GM12878 (cell line): Measurements from ENCODE around the gene OTOS. TPM values are rescaled to one million over a fixed set of nuclear protein-coding genes. Genes with fewer than 3 reads are reported as not detected.

ENCODE experiments used
- ATAC-seq: fragments of 200-7000 bp; cut with Tn5 transposase; 3 replicates; pipeline ENCODE4 v1.9.1; 2020; ENCODE audit warnings: mild to moderate bottlenecking, moderate library complexity
- BruUV-seq: library from RNA; stranded (reverse); fragments of 400-500 nt; replicated peaks from 2 replicates; lab custom pipeline; 2021; lab: Mats Ljungman, UMichigan
- CTCF ChIA-PET: fragments of 300-600 bp; sonication (Branson Sonifier 250); formaldehyde crosslinking; extraction: SDS; loops from one replicate; lab custom pipeline; 2021; ENCODE audit warnings: inconsistent platforms; lab: Yijun Ruan, JAX
- POLR2A ChIA-PET: fragments of 350-600 bp; formaldehyde crosslinking; extraction: SDS; loops from one replicate; lab custom pipeline; 2021; ENCODE audit warnings: inconsistent platforms; lab: Charles Lee
- RAD21 ChIA-PET: fragments of 300-600 bp; sonication (Branson Sonifier 250); formaldehyde crosslinking; loops from one replicate; lab custom pipeline; 2023; ENCODE audit warnings: antibody characterized with exemption; ENCODE audit not compliant: unreplicated experiment; lab: Charles Lee
- SMC1A ChIA-PET: fragments of 300-600 bp; sonication (Branson Sonifier 250); formaldehyde crosslinking; loops from one replicate; lab custom pipeline; 2023; ENCODE audit not compliant: unreplicated experiment, uncharacterized antibody; lab: Charles Lee
- DNase-seq: peaks from one replicate; pipeline ENCODE4 v3.0.0-alpha.2; 2011; ENCODE audit warnings: low read depth, low spot score
- FAIRE-seq: peaks from 3 replicates; lab custom pipeline; 2011; peaks lifted over from hg19 to GRCh38; lab: Jason Lieb, UNC
- H2AFZ ChIP-seq: 2 replicates; pipeline ENCODE4 v1.6.0; 2011; ENCODE audit warnings: low read depth, low read length, control low read depth; ENCODE audit not compliant: control insufficient read depth
- H3K27ac ChIP-seq: 2 replicates; pipeline ENCODE4 v1.5.1; 2011; ENCODE audit warnings: control low read depth; ENCODE audit not compliant: control insufficient read depth, insufficient read depth
- H3K27me3 ChIP-seq, 2 experiments: replicated peaks in 1 of 2; 2 replicates each; pipeline versions ENCODE4 v1.6.0 to v1.6.1; 2011; ENCODE audit warnings: low read length in 1 of 2; ENCODE audit not compliant: control insufficient read depth in 2 of 2, insufficient read depth in 2 of 2
- H3K36me3 ChIP-seq, 2 experiments: 2 replicates each; pipeline ENCODE4 v1.5.1; 2011; ENCODE audit warnings: low read length in 1 of 2; ENCODE audit not compliant: control insufficient read depth in 2 of 2, insufficient read depth in 2 of 2
- H3K4me1 ChIP-seq: 2 replicates; pipeline ENCODE4 v1.6.1; 2011; ENCODE audit warnings: mild to moderate bottlenecking, low read length, moderate library complexity, mixed read lengths; ENCODE audit not compliant: control insufficient read depth, insufficient read depth
- H3K4me2 ChIP-seq: 2 replicates; pipeline ENCODE4 v1.6.0; 2011; ENCODE audit warnings: control low read depth; ENCODE audit not compliant: control insufficient read depth, insufficient read depth
- H3K4me3 ChIP-seq: fragments of 200-600 bp; sonication (generic); 2 replicates; pipeline ENCODE4 v1.5.1; 2016
- H3K79me2 ChIP-seq: 2 replicates; pipeline ENCODE4 v1.6.0; 2011; ENCODE audit warnings: low read length; ENCODE audit not compliant: control insufficient read depth, insufficient read depth
- H3K9ac ChIP-seq: 2 replicates; pipeline ENCODE4 v1.8.0; 2011; ENCODE audit warnings: low read length, control low read depth, mixed read lengths; ENCODE audit not compliant: control insufficient read depth, insufficient read depth
- H3K9me3 ChIP-seq: replicated peaks from 3 replicates; pipeline ENCODE4 v1.5.1; 2011; ENCODE audit warnings: mild to moderate bottlenecking, low read length; ENCODE audit not compliant: control insufficient read depth, insufficient read depth
- H4K20me1 ChIP-seq: 2 replicates; pipeline ENCODE4 v1.6.0; 2011; ENCODE audit not compliant: control insufficient read depth, insufficient read depth
- ATF2 ChIP-seq: IDR thresholded peaks from 2 replicates; pipeline ENCODE4 v1.6.1; 2012; ENCODE audit warnings: low read length, inconsistent platforms
- EZH2 ChIP-seq: IDR thresholded peaks from 2 replicates; pipeline ENCODE4 v1.6.1; 2012; ENCODE audit warnings: low read depth, mild to moderate bottlenecking, control low read depth, inconsistent platforms, low read length, borderline replicate concordance; ENCODE audit not compliant: control insufficient read depth
- RELA ChIP-seq: fragments of 450-650 bp; IDR thresholded peaks from 2 replicates; pipeline ENCODE4 v1.8.0; 2014; ENCODE audit warnings: borderline replicate concordance; ENCODE audit not compliant: partially characterized antibody
- SP1 ChIP-seq: IDR thresholded peaks from one replicate; pipeline ENCODE4 v1.6.1; 2011; ENCODE audit warnings: low read depth, low read length
- TBL1XR1 ChIP-seq: IDR thresholded peaks from 2 replicates; pipeline ENCODE4 v1.6.1; 2012; ENCODE audit warnings: low read depth, low read length, improper control_type of control experiment
- TCF7 ChIP-seq: IDR thresholded peaks from 2 replicates; pipeline ENCODE4 v1.6.1; 2014; ENCODE audit warnings: antibody characterized with exemption, borderline replicate concordance
- ZNF622 ChIP-seq: fragments of 450-650 bp; IDR thresholded peaks from 2 replicates; pipeline ENCODE4 v1.6.1; 2017; ENCODE audit warnings: mild to moderate bottlenecking, inconsistent platforms
- WGBS: methylation state at CpG from one replicate; pipeline ENCODE4 v1.1.6; 2016; ENCODE audit warnings: low lambda C conversion rate; ENCODE audit not compliant: insufficient replicate concordance, insufficient coverage; ENCODE audit errors: missing lambda C conversion rate; 5-methylcytosine and 5-hydroxymethylcytosine counted together
- in situ Hi-C: fragments of 300-500 bp; cut with MboI; formaldehyde crosslinking; loops from 9 replicates; pipeline ENCODE4 v1.14.3; 2018; ENCODE audit warnings: mixed read lengths
- intact Hi-C: fragments of 100-400 bp; cut with micrococcal nuclease; formaldehyde crosslinking; loops from one replicate; pipeline ENCODE4 v1.14.2; 2022; ENCODE audit not compliant: unreplicated experiment
- polyA plus RNA-seq, 11 experiments: library from polyadenylated mRNA; depleted of rRNA in 4 of 11; unstranded in 6 of 11; stranded (reverse) in 5 of 11; fragments of >200 nt; fragmentation: Nextera tagmentation in 4 of 11; fragmentation: Illumina TruSeq in 1 of 11; extraction: Ambion mirVana in 4 of 11; extraction: Trizol in 1 of 11; gene quantifications; 1 replicate in 1 of 11; 2 replicates in 10 of 11; pipeline versions ENCODE4 v1.2.1 to v1.2.3, GENCODE V29; 2011 to 2016; ENCODE audit warnings: inconsistent platforms in 2 of 11, missing spikeins in 2 of 11, low read depth in 1 of 11
- total RNA-seq, 4 experiments: library from RNA; depleted of rRNA in 3 of 4; stranded (reverse); fragments of >200 nt in 3 of 4; fragmentation: Illumina TruSeq in 1 of 4; extraction: Trizol in 1 of 4; gene quantifications; 2 replicates each; pipeline versions ENCODE4 v1.2.1 to v1.2.3, GENCODE V29; 2013 to 2021

Gene OTOS
- total and polyA plus RNA-seq, 10 of the 15 experiments (the other 5 are each of a cell fraction or from before 2014, with no cell fraction given) = not detected

GRCh38 chr2:240129311-240129710, 11.1 kb downstream of the OTOS start:
- no peak overlapping the region for H3K27ac ChIP-seq
- TF ChIP-seq EZH2 = no peak
- TF ChIP-seq TCF7 = no peak
- TF ChIP-seq RELA = no peak
- no peak for TF ChIP-seq TBL1XR1
- no peak for TF ChIP-seq ATF2
- no peak for TF ChIP-seq ZNF622
- TF ChIP-seq SP1 = no peak
- RAD21 ChIA-PET = no interaction called here
- intact Hi-C loops (no loop called here), in situ Hi-C loops (no loop called here)
- no peaks in the 10 kb centered on the region for H3K9me3 ChIP-seq
- SMC1A ChIA-PET = interaction anchor here (1.4 kb wide), 1 partner anchor 11 kb away, joined by 3 read pairs; no protein-coding TSS in a partner anchor
- BruUV-seq = no TSS peak
- no peak overlapping the region for H3K9ac ChIP-seq
- H3K79me2 ChIP-seq = peaks cover 2% of the 10 kb centered on the region
- DNase-seq (no peak), ATAC-seq (no peak), FAIRE-seq (no peak)
- H2AFZ ChIP-seq = no peak overlapping the region
- WGBS = 91% methylated on average over 7 of the region's 7 CpGs
- POLR2A ChIA-PET = no interaction called here
- H3K4me2 ChIP-seq = no peak overlapping the region
- H3K4me3 ChIP-seq = no peak overlapping the region
- H3K4me1 ChIP-seq = no peaks in the 10 kb centered on the region
- CTCF ChIA-PET = no interaction called here
- peaks cover 18 to 36% of the 10 kb centered on the region in 2 experiments for H3K36me3 ChIP-seq
- no peaks in the 10 kb centered on the region for H4K20me1 ChIP-seq
- no peaks in the 10 kb centered on the region for H3K27me3 ChIP-seq
